Embryonic facial prominence (tissue), 1 donor: Measurements from ENCODE around the gene KTI12.
A peak's percentile ranks its signal among the peaks of the same experiment; 100 is the strongest.
"Not testable (repeated sequence)": the region's sequence is repeated elsewhere in the genome, so short reads cannot be mapped to it uniquely, and the experiment has no call there.

ENCODE experiments used
- DNase-seq: peaks from one replicate; pipeline ENCODE4 v3.0.0-alpha.2; 2016; ENCODE audit errors: extremely low spot score

The KTI12 gene

DNA sequence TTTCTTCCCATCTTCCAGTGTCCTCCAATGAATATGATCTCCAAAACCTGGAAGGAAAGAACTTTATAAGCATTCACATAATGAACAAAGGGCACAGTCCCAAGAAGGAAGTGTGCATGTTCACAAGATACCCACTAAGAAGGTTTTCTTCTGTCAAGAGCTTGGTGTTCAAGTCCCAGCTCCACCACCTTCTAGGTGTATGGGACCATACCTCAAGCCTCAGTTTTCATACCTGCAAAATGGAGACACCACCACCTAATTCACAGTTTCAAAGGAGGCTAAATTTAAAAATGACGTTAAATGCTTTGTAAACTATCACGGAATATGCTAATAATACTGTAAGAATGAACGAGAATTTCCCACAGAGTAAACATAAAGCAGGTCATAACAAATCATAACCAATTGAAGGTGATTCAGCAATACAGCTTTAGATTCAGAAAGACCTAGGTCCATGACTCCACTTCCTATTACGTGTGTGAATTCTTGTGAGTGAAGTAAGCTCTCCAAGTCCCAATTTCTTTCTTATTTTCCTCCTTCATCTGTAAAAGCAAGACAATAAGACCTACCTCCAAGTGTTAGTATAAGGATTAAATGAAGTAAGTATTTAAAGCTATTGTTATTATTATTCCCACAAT, 8.1 kb upstream of the KTI12 start:
- DNase-seq, result no peak

DNA sequence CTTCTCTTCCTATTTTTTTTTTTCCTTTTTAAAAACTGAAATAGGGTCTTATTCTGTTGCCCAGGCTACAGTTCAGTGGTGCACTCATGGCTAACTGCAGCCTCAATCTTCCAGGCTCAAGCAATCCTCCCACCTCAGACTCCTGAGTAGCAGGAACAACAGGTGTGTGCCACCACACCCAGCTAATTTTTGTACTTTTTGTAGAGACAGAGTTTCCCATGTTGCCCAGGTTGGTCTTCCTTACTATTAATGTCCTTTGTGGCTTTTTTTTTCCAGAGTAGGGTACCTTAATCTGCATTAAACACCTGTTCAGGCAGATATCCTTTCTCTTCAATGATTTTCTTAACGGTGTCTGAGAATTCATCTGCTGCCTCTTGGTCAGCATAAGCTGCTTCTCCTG, 4.3 kb upstream of the KTI12 start:
- no peak for DNase-seq

DNA sequence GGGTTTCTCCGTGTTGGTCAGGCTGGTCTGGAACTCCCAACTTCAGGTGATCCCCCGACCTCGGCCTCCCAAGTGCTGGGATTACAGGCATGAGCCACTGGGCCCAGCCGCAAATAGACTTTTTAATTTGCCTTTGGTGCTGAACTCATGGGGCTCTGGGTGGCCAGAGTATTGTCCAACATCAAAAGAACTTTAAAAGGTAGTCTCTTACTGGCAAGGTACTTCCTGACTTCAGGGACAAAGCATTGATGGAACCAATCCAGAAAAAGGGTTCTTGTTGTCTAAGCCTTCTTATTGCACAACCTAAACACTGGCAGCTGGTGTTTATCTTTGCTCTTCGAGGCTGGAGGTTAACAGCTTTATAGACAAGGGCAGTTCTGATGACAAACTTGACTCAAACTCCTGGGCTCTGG, 3.8 kb upstream of the KTI12 start:
- DNase-seq, result no peak

DNA sequence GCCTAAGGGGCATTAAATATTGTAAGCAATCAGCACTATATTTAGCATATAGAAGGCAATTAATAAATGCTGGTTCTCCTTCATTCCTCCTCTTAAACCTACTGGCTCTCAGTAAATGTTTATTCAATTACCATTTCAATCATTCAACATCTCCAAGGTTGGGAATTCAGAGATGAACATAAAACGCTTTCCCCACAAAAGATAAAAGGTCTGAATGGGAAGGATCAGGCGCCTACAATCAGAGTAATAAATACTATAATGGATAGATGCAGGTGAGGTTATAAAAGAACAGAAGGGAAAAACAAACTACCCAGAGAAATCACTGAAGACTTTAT, 407 bp upstream of the KTI12 start:
- DNase-seq, result no peak

DNA sequence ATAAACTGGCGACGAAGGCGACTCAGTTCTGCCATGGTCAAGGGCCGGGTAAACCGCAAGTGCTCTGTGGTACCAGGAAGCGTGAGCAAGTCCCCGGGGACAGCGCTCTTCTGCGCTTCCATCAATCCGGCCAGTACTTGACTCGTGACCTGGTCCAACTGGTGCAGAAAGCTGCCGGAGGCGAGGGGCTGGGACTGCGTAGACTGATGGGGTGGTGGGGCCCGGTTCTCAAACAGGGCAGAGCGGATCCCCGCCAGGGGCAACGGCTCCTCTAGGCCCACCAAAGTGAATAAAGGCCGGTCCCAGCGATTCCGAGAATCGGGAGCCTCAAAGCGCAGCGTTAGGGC, 852 bp downstream of the KTI12 start:
- no peak for DNase-seq

DNA sequence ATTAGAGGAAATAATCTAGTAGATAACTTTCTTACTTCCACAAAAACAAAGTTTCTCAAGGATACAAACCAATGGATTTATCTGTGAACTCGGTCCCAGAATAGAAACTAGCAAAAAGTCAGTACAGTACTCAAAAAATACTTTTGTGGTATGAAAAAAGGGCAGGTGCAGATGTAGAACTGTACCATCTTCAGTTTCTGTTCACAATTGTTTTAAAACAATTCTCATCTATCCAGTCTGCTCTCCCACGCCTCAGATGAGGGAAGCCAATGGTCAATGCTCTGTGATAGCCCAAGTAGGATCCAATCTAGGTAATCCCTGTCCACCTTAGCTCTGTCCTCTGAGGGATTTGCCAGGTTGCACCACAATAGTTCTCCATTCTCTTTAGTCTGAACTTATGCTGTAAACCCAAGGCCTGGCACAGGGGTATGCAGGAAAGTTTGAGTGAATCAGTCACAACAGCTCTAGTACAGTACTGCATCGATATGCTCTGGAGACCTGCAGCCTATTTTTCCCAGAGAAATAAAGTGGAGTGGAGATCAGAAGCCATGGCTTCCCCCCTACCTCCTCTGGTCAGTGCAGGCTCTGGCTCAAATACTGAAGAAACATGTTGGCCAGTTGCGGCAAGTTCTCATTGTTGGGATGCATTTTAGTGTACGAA, 1.4 kb downstream of the KTI12 start:
- DNase-seq, result no peak

DNA sequence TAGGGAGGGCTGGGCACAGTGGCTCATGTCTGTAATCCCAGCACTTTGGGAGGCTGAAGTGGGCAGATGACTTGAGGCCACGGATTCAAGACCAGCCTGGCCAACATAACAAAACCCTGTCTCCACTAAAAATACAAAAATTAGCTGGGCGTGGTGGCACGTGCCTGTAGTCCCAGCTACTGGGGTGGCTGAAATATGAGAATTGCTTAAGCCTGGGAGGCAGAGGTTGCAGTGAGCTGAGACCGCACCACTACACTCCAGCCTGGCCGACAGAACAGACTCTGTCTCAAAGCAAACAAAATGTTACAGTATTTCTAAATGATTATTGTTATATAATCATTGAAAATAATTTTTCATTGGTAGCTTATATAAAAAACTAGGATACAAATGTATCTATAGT, 4.8 kb downstream of the KTI12 start:
- not testable (repeated sequence) for DNase-seq

DNA sequence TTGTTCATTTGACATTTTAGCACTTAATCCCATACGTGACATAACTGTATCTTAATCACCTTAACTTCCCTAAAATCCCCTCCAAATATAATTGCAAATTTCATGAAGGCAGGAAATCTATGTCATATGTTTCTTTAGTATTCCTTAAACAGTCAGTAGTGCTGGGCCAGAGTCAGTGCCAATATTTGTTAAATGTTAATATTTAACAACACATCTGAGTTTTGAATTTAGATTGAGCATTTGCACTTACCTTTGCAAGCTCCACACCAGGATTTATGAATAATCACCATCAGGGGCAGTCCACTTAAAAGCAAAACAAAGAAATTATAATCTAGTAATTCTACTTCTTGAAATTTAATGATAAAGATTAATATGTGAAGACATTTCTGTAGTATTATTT, 5.3 kb downstream of the KTI12 start:
- no peak for DNase-seq

DNA sequence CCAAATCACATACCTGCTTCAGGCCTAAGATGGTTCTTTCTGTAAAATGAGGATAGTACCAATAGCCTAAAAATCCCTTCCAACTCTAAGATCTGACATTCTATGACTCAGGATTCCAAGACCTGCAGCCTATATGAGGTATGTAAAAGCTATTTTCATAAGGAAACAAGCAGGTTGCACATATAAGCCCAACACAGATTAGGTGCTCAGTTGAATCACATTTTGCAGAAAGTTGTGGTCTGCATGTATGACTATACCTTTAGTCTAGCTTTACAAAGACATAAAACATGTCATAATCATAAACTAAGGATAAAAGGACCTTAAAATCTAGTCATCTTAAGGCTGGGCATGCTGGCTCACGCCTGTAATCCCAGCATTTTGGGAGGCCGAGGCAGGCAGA, 7.3 kb downstream of the KTI12 start:
- no peak for DNase-seq

DNA sequence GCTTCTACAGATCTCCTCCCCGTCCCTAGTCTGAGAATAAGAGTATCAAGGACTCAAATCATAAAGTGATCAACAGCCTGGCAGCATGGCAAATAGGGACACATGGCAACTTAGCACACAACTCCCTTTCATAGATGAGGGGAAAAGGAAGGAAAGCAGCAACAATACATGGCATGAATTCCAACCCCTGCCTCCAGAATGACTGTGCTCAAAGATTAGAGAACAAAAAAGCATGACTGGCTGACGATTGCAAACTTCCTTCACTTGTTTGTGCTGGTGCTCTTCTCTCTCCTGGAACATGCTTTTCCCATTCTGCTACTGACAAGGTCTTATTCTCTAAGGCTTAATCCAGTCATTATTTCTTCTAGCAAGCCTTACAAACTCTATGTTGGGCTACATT, 11.5 kb downstream of the KTI12 start:
- no peak for DNase-seq

DNA sequence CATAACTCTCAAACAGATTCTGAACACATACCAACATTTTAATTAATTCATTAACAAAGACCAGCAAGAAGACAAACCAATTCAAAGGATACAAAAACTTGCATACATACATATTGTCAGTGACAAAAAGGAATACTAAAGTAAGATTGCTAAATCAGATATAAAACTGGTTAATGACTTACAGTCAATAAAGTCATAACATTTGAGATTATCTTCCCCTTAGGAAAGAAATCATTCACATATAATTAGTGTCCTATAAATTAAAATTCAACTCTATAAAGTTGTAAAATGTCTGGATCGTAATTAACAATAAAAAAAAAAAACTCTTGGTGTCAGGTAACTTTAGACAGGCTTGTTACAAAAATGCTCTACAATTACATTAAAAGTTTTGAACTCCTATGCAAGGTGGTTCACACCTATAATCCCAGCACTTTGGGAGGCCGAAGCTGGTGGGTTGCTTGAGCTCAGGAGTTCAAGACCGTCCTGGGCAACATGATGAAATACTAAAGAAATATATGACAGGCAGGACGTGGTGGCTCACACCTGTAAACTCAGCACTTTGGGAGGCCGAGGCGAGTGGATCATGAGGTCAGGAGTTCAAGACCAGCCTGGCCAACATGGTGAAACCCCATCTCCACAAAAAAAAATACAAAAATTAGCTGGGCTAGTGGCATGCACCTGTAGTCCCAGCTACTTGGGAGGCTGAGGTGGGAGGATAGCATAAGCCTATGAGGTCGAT, 25.4 kb downstream of the KTI12 start:
- DNase-seq, result no peak

DNA sequence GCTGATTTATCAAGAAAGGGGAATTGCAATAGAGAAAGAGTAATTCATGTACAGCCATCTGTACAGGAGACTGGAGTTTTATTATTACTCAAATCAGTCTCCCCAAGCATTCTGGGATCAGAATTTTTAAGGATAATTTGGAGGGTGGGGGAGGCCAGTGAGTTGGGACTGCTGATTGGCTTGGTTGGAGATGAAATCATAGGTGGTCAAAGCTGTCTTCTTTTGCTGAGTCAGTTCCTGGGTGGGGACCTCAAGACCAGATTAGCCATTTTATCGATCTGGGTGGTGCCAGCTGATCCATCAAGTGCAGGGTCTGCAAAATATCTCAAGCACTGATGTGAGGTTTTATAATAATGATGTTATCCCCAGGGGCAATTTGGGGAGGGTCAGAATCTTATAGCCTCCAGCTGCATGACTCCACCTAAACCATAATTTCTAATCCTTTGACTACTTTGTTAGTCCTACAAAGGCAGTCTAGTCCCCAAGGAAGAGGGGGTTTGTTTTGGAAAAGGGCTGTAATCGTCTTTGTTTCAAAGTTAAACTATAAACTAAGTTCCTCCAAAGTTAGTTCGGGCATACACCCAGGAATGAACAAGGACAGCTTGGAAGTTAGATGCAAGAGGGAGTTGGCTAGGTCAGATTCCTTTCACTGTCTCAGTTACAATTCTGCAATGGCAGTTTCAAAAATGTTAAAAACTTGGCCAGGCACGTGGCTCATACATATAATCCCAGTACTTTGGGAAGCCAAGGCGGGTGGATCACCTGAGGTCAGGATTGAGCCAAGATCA, 26.2 kb downstream of the KTI12 start:
- no peak for DNase-seq

DNA sequence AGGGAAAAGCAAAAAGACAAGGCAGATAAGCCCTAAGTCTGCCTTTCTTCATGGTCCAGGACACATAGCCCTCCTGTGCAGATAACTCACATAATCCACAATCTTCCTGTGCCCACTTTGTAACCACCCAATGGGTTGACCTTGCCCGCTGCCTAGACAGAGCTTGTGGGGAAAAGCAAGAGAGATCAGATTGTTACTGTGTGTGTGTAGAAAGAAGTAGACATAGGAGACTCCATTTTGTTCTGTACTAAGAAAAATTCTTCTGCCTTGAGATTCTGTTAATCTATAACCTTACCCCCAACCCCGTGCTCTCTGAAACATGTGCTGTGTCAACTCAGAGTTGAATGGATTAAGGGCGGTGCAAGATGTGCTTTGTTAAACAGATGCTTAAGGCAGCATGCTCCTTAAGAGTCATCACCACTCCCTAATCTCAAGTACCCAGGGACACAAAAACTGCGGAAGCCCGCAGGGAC, 27.5 kb downstream of the KTI12 start:
- not testable (repeated sequence) for DNase-seq

DNA sequence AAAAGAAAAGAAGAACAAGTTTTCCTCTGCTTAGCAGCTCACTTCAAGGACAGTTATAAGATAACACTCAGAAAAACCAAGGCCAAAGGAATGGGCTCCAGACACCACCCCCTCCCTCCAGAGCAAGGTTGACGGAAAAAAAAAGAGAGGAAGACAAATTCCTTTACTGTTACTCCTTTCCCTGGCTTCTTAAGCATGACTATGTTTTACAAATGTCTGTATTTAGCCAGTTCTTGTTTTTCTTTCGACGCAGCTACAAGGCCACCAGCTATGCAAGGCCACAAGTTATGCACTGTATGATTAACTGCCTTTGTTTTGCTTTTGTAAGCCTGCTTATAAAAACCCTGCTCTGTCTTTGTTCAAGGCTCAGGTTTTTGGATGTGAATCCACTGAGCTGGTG, 28.1 kb downstream of the KTI12 start:
- not testable (repeated sequence) for DNase-seq

DNA sequence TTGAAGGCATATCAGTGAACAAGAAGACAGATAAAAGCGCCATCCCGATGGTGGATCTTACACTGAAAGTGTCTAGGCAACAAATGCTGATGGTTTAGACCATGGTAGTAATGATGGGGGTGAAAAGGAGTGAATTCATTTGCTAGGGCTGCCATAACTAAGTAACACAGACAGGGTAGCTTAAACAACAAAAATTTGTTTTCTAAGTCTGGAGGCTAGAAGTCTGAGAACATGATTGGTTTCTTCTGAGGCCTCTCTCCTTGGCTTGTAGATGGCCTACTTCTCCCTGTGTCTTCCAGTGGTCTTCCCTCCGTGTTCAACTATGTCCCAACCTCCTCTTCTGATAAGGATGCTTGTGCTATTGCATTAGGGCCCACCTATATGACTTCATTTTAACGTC, 29.7 kb downstream of the KTI12 start:
- no peak for DNase-seq

DNA sequence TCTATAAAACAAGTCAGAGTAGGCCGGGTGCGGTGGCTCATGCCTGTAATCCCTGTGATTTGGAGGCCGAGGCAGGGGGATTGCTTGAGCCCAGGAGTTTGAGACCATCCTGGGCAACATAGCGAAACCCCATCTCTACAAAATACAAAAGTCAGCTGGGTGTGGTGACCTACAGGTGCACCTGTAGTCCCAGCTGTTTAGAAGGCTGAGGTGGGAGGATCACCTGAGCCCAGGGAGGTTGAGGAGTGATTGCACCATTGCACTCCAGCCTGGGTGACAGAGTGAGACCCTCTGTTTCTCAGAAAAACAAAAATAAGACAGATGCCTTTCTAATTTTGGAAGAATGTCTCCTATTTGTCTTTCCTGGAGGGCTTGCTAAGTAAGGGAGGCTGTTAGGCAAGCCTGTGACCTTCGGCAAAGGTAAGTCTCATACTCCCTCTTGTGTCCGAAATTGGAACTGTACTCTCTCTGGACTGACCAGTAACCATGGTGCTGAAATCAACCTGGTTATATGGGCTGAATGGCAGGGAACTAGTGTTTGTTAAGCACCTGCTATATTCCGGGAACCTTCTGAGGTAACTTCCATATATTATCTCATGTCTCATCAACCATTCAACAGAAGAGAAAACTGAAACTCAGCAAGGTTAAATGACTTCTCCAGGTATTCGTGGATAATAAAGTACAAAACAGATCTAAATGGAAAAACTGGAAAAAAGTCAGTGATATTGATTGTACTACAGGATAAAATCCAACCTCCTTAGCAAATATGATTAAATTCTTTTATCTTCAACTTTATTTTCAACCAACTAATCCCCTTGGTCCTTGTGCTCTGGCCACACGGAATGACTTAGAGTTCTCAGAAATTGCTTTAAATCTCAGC, 31.3 kb downstream of the KTI12 start:
- DNase-seq, result peak; percentile 70

DNA sequence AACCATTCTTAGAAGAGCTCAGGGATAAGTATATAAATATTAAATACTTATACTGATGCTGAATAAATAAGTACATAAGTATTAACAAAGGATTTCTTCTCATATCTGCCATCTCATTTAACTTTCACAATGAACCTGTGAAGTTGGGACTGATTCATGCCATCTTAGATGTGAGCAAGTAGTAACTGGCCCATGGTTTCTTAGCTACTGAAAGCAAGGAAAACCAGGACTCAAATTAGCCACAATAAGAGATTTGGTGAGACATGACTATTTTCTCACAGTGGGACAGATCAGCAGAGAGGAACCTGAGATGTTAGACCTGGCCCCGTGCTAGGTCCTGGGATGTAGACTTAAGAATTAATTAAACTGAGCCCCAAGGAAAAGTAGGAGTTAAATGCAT, 34.9 kb downstream of the KTI12 start:
- no peak for DNase-seq

DNA sequence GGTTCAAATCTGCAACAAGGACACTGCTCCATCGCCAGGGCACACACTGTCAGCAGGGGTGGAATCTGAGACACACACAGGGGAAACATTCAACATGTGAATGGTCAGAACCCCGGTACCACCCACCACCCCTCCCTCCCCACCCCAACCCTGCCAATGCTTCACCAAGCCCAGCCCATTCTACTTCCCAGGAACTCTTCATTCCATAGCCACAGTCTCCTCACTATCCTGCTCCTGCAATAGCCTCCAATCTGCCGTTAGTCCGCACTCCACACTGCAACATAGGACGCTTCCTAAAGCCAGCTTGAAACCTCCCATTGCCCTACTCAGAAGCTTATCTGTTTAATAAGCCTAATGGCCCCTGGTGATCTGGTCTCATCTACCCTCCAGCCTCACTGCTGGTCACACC, 35.6 kb downstream of the KTI12 start:
- no peak for DNase-seq

DNA sequence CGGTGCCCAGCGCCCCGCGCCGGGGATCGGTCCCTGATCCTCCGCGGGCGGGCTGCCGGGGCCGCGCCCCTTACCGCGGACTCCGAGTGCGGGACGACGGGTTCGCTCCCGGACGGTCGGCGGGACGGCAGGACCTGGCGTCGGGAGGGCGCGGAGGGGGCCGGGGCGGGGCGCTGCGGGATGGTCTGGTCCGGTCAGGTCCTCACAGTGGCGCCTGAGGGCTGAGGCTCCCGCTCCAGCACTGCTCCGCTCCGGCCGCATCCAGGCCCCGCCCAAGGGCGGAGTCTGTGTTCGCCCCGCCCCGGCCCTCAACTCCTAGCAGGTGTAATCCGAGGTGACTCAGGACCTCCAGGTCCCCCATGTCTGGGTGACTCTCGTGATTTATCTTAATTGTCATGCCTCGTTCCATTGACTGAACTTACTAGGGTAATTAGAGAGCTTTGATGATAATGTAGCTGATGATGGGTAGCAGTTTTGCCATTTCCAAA, 43.1 kb downstream of the KTI12 start, which contains the start of gene RAB3B:
TSS of gene RAB3B (minus strand) at position 223 of the 488 bp plus-strand sequence. CDS start 13,583 bp downstream, outside the sequence.
- DNase-seq, result no peak

DNA sequence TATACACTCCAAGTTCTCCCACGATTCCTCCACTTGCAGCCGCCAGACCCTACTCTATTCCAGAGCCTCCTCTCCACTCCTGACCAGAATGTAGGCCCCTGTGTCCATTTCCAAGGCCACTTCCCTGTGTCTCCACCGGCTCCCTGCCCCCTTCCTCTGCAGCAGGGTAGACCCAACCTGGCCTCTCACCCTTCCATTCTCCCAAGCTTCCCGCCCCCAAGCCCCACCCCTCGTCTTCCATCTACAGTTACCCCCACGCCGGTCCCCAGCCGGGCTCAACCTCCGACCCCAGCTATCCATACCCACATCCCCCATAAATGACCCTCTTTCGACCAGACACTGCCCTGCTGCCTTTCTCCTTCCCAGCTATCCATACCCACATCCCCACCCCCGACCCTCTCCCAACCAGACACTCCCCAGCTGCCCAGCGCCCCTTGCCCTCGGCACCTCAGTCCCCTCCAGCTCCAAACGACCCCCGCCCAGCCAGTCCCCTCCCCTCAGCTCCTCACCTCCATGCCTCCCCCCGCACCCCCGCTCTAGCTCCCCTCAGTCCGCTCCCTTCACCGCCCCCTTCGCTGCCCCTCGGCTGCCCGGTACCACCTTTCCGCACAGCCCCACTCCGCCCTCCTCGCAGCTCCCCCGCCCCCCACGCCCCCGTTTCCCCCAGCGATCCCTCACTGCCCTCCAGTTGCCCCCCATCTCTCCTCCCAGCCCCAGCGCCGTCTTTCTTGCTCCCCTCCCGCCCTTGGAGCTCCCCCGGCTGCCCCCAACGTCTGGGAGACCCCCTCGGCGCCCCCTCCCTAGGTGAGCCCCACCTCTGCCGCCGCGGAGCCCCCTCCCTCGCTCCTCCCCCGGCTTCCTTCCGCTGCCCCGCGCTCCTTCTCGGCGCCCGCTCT, 43.8 kb downstream of the KTI12 start:
- no peak for DNase-seq
